GM18502 (cell line): ENCODE results near the gene ATXN10.
A peak's percentile ranks its signal among the peaks of the same experiment; 100 is the strongest.

Experiments used
- ATAC-seq: cut with Tn5 transposase; IDR thresholded peaks from one replicate; pipeline ENCODE4 v1.9.1; 2021; ENCODE audit warnings: mild to moderate bottlenecking; ENCODE audit not compliant: unreplicated experiment, poor library complexity

Gene ATXN10

GRCh38 chr22:45752036-45752435, 80.4 kb downstream of the ATXN10 start:
- no peak for ATAC-seq

- ATAC-seq: no peak
Measured at GRCh38 chr22:45754822-45755221, 83.2 kb downstream of the ATXN10 start.

- ATAC-seq: no peak
Measured at GRCh38 chr22:45756558-45756957, 84.9 kb downstream of the ATXN10 start.

- no peak for ATAC-seq
Measured at GRCh38 chr22:45757068-45757467, 85.4 kb downstream of the ATXN10 start.

- ATAC-seq: no peak
Measured at GRCh38 chr22:45757936-45758335, 86.3 kb downstream of the ATXN10 start.

GRCh38 chr22:45758603-45759002, 87.0 kb downstream of the ATXN10 start:
- no peak for ATAC-seq

- ATAC-seq: no peak
Measured at GRCh38 chr22:45760682-45761081, 89.0 kb downstream of the ATXN10 start.

- no peak for ATAC-seq
Measured at GRCh38 chr22:45762545-45763235, 91.1 kb downstream of the ATXN10 start.

- ATAC-seq: no peak
Measured at GRCh38 chr22:45763236-45763624, 91.6 kb downstream of the ATXN10 start.

GRCh38 chr22:45768490-45768889, 96.9 kb downstream of the ATXN10 start:
- ATAC-seq: no peak

GRCh38 chr22:45769569-45770210, 98.1 kb downstream of the ATXN10 start:
- ATAC-seq: no peak

GRCh38 chr22:45770506-45770905, 98.9 kb downstream of the ATXN10 start:
- ATAC-seq: no peak

- no peak for ATAC-seq
Measured at GRCh38 chr22:45771057-45771456, 99.4 kb downstream of the ATXN10 start.

- no peak for ATAC-seq
Measured at GRCh38 chr22:45771711-45772110, 100.1 kb downstream of the ATXN10 start.

GRCh38 chr22:45772743-45773142, 101.1 kb downstream of the ATXN10 start:
- no peak for ATAC-seq

GRCh38 chr22:45774001-45774670, 102.5 kb downstream of the ATXN10 start:
- no peak for ATAC-seq

- ATAC-seq: no peak
Measured at GRCh38 chr22:45775062-45775461, 103.4 kb downstream of the ATXN10 start.

- peak; percentile 76 for ATAC-seq
Measured at GRCh38 chr22:45775569-45776312, 104.1 kb downstream of the ATXN10 start.

GRCh38 chr22:45776313-45776585, 104.6 kb downstream of the ATXN10 start:
- ATAC-seq: no peak

- no peak for ATAC-seq
Measured at GRCh38 chr22:45777046-45777851, 105.6 kb downstream of the ATXN10 start.
